HG03460 (cell line): ENCODE measurements around the gene RAB3GAP2.
"Not testable (repeated sequence)": the region's sequence is repeated elsewhere in the genome, so short reads cannot be mapped to it uniquely, and the experiment has no call there.

Experiments
- ATAC-seq: cut with Tn5 transposase; IDR thresholded peaks from one replicate; pipeline ENCODE4 v1.9.1; 2021; ENCODE audit not compliant: unreplicated experiment

The RAB3GAP2 gene

DNA sequence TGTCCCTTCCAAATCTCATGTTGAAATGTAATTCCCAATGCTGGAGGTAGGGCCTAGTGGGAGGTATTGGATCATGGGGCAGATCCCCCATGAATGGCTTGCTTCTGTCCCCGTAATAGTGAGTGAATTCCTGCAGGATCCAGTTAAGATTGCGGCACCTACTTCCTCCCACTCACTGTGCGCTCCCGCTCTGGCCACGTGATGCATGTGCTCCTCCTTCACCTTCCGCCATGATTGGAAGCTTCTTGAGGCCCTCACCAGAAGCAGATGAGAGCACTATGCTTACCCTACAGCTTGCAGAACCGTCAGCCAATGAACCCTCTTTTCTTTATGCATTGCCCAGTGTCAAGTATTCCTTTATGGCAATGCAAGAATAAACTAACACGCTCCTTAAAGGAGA is 14.9 kb upstream of the RAB3GAP2 start:
- ATAC-seq = no peak

GRCh38 chr1:220283625-220284024 is 11.4 kb upstream of the RAB3GAP2 start:
- ATAC-seq = no peak

- ATAC-seq = no peak
Measured at GRCh38 chr1:220281159-220281574, 8.9 kb upstream of the RAB3GAP2 start.

- no peak for ATAC-seq
Measured at GRCh38 chr1:220280249-220280648, 8.0 kb upstream of the RAB3GAP2 start.

GRCh38 chr1:220278991-220279390 is 6.7 kb upstream of the RAB3GAP2 start:
- no peak for ATAC-seq

GRCh38 chr1:220275430-220275829 is 3.2 kb upstream of the RAB3GAP2 start:
- no peak for ATAC-seq

- ATAC-seq = no peak
Measured at GRCh38 chr1:220274251-220274855, 2.1 kb upstream of the RAB3GAP2 start.

- no peak for ATAC-seq
Measured at GRCh38 chr1:220272841-220273090, 513 bp upstream of the RAB3GAP2 start.

- peak; percentile 6 for ATAC-seq
Measured at GRCh38 chr1:220271706-220272046, 577 bp downstream of the RAB3GAP2 start.

GRCh38 chr1:220269036-220269435 is 3.2 kb downstream of the RAB3GAP2 start:
- ATAC-seq = no peak

DNA sequence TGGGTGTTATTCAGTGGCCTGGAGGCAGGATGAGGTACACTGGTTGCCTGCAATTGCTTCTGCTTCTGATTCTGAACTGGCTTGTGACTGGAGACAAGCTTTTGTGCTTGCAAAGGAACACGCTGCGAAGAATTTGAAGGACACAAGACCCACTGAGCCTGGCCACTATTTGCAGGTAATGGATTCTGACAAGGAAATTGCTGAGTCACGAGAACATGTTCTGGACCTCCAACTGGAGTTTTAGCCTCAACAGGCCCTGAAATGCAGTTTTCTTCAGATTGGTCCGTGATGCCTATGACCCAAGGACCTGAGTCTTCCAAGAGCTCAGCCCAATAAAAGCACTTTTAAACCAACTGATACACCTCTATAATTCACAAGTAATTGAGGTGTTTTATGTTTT is 4.6 kb downstream of the RAB3GAP2 start:
- ATAC-seq = no peak

GRCh38 chr1:220260228-220260627 is 12.0 kb downstream of the RAB3GAP2 start:
- not testable (repeated sequence) for ATAC-seq

DNA sequence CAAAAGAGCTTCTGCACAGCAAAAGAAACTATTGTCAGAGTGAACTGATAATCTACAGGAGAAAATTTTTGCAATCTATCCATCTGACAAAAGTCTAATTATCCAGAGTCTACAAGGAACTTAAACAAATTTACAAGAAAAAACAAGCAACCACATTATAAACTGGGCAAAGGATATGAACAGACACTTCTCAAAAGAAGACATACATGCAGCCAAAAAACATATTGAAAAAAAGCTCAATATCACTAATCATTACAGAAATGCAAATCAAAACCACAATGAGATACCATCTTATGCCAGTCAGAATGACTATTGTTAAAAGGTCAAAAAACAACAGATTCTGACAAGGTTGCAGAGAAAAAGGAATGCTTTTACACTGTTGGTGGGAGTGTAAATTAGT is 12.5 kb downstream of the RAB3GAP2 start:
- not testable (repeated sequence) for ATAC-seq

GRCh38 chr1:220256194-220256593 is 16.1 kb downstream of the RAB3GAP2 start:
- not testable (repeated sequence) for ATAC-seq

- ATAC-seq = no peak
Measured at GRCh38 chr1:220255204-220255603, 17.0 kb downstream of the RAB3GAP2 start.

DNA sequence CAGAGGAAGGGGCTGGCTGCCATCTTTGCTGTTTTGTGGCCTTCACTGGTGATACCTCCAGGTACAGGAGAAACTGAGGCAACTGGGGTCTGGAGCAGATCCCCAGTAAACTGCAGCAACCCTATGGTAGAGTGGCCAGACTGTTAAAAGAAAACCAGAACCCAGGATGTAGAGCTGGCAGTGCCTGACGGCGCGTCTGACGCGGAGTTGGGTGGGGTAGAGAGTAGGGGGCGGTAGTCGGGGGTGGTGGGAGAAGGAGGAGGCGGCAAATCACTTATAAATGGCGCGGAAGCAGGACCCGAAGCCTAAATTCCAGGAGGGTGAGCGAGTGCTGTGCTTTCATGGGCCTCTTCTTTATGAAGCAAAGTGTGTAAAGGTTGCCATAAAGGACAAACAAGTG is 19.0 kb downstream of the RAB3GAP2 start:
- ATAC-seq = not testable (repeated sequence)

DNA sequence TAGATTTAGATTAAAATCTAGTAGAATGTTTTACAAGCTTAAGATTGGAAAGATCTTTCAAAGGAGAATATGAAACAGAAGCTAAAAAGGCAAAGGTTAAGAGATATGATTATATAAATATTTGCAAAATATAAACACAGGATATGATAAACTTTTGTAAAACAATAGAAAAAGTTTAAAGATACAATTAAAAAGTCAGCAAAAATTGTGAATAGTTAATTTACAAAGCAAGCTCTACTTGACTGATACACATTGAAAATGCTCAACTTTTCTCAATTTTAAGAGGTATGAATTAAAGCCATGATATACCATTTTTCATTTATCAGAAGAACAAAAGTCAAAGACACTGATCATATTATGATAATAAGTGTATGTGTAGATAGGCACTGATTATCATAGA is 21.0 kb downstream of the RAB3GAP2 start:
- ATAC-seq = no peak

DNA sequence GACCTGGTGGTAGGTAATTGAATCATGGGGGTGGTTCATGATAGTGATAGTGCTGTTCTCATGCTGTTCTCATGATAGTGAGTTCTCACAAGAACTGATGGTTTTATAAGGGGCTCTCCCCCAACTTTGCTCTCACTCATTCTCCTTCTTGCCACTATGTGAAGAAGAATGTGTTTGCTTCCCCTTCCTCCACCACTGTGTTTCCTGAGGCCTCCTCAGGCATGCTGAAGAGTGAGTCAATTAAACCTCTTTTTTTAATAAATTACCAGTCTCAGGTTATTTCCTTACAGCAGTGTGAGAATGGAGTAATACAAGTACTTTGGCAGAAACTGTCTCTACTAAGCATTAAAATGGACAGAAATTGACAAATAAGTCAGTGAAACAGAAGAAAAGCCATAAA is 21.6 kb downstream of the RAB3GAP2 start:
- no peak for ATAC-seq

DNA sequence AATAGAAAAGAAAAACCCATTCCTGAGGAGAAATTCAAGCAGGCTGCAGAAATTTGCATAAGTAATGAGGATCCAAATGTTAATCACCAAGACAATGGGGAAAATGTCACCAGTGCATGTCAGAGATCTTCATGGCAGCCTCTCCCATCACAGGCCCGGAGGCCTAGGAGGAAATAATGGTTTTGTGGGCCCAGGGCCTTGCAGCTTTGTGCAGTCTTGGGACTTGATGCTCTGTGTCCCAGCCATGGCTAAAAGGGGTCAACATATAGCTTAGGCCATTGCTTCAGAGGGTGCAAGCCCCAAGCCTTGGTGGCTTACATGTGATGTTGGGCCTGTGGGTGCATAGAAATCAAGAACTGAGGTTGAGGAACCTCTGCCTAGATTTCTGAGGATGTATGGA is 22.7 kb downstream of the RAB3GAP2 start:
- no peak for ATAC-seq

GRCh38 chr1:220248715-220249265 is 23.5 kb downstream of the RAB3GAP2 start:
- not testable (repeated sequence) for ATAC-seq

GRCh38 chr1:220245900-220246299 is 26.4 kb downstream of the RAB3GAP2 start:
- ATAC-seq = not testable (repeated sequence)

DNA sequence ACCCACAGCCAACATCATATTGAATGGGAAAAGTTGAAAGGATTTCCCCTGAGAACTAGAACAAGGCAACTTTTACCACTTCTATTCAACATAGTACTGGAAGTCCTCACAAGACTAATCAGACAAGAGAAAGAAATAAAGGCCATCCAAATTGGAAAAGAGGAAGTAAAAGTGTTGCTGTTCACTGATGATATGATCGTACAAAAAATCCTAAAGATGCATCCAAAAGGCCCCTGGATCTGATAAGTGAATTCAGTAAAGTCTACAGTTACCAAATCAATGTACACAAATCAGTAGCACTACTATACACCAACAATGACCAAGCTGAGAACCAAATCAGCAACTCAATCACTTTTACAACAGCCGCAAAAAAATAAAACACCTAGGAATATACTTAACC is 28.3 kb downstream of the RAB3GAP2 start:
- no peak for ATAC-seq

DNA sequence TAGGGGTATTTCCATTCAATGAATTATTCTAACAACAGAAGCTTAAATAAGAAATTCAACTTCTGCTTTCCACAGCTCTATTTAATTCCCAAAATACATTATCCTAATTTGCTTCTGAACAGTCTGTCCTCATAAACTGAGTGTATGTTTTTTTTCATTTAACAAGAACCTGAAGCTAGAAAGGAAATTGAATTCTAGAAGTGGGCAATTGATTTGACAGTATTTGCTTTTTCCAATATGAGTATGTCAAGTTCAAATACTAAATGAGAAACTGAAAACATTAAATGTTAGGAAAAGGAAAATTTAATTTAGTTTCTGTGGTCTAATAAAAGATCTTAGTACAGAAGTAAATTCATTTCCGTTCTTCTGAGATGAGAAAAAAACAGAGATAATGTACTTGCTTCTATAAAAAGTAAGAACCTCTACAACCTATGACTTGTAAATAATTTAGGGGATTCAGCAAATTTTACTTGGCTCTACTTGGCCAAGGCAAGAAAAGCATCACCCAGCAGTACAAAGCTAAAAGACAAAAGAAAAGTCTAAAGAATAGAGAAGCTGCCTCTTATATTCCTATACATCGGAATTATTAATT is 31.1 kb downstream of the RAB3GAP2 start:
- no peak for ATAC-seq
